GM12874 (cell line): ENCODE data around the gene SLC35F3.

Source experiments
- CTCF ChIP-seq: IDR thresholded peaks from 2 replicates; pipeline ENCODE4 v1.5.1; 2011; ENCODE audit warnings: low read depth, mild to moderate bottlenecking, control low read depth, low read length, moderate library complexity; ENCODE audit not compliant: insufficient read depth

Gene SLC35F3

DNA sequence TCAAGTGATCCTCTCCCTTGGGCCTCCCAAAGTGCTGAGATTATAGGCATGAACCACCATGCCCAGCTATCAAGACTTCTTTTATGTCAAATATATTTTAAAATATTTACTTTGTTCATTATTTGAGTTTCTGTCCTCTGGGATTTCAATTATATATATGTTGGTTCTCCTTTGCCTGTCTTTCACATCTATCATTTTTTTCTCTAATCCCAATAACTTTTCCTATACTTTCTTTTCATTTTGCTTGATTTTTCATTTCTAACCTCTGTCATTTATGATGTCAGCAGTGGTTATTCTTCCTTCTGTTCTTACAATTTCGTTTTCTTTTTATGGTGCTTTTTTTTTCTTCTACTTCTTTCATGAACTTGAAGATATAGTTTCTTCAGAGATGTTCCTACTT is 47.3 kb downstream of the SLC35F3 start:
- no peak for TF ChIP-seq CTCF

GRCh38 chr1:233957691-233958090 is 53.2 kb downstream of the SLC35F3 start:
- TF ChIP-seq CTCF: no peak

DNA sequence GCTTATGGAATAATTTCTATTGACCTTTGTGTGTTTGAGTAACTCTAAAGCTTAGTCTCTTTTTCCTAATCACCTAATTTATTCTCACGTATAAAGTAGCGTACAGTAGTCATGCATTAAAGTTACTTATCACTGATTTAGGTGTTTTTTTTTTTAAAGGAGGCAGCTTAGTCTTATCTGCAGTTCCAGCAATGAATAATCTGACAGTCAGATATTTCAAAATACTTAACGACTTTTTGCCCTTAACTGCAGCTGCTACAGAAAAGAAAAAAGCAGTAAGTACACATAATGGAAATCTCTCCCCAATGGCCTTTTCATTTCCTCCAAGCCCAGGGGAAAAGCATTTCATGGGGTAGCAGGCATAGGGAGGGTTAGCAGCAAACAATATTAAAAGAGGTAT is 54.6 kb downstream of the SLC35F3 start:
- no peak for TF ChIP-seq CTCF

DNA sequence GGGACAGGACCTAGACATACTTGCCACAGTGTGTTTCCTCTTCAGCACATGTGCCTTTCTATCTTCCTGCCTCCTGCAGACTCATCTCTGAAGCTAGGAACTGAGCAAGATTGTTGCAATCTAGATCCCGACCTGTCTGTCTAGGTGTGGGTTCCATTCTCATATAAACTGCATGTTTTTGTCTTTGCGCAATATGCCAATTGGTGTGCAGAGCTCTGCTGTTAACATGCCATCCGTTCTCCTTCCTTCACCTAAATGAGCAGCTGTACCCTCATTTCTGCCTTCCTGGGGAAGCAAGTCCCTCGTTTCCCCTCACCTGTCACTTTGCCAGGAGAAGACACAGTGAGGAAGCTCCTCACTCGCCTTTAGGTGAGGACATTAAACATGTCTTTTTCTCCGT is 55.5 kb downstream of the SLC35F3 start:
- TF ChIP-seq CTCF: no peak

GRCh38 chr1:233960386-233960785 is 55.9 kb downstream of the SLC35F3 start:
- TF ChIP-seq CTCF: no peak

DNA sequence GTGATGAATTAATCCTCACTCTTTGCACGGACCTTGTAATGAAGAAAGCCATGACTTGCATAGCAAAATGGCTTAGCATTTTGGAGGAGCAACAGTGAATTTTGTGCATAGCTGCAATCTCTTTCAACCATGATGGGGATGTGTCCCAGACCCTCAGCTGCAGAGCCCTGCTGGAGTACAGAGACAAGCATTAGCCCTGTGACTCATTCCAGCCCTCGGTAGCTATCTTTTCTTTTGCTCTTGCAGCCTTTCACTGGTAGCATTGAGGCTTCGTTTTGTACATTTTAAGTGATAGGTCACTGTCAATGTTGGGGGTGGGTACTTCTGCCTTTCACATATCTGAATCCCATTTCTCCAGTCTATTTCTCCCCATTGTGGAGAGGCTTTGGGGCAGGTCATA is 58.4 kb downstream of the SLC35F3 start:
- TF ChIP-seq CTCF: no peak

DNA sequence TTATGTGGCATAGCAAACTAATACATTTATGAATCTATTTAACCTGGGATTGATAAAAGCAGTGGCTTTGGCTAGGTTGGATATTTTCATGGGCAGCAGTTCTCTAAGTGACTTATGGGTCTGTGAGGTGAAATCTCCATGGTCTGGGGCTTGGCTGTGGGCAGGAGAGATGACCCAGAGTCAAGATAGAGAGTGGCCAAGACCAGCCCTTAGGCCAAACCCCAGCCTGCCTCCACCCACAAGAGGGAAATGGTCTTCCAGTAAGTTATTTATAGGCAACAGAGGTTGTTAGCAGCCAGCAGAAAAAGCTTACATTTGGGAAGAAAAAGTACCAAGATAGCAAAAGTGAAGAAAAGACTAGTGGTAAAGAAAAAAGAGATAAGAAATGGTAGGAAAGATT is 61.4 kb downstream of the SLC35F3 start:
- no peak for TF ChIP-seq CTCF

DNA sequence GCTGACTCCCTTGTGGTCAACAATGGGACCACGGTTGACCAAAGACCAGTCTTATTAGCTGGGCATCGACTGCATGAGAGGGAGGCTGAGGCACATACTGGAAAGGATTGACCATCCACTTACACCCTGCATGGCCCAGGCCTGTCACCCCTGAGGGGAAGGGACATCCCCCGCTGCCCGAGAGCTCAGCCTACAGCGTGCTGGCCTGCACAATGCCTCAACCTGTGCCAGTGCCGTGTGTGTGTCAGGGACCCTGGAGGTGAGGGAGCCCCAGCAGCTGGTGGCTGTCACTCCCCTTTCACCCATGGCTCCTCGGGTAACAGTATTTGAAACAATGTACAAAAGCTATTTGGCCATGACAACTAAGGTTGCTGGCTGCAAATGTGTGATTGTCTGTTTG is 67.3 kb downstream of the SLC35F3 start:
- no peak for TF ChIP-seq CTCF
